Measurements from ENCODE around the gene PAPSS1.

PAPSS1 gene

GRCh38 chr4:107718351-107718965 is 1.6 kb downstream of the PAPSS1 start:
- H3K27me3 ChIP-seq (ENCODE audit: insufficient read depth, poor library complexity, severe bottlenecking), result no peaks in the 10 kb centered on the region
- H3K4me3 ChIP-seq (replicated peaks; ENCODE audit: insufficient read depth, low read length), result peak overlapping the region; percentile 99
- peak; percentile 43 to 50 for DNase-seq (ENCODE audit: low read depth in 1 of 2, low spot score in 1 of 2)
- H3K27ac ChIP-seq (replicated peaks), result peak overlapping the region; percentile 16
- TF ChIP-seq SPI1 (IDR thresholded peaks at IDR 0.05; ENCODE audit: borderline replicate concordance, low read depth) (no peak), GABPA (IDR thresholded peaks at IDR 0.05; ENCODE audit: low read depth) (no peak), CTCF (IDR thresholded peaks at IDR 0.05; ENCODE audit: insufficient read depth, low read length) (no peak), POLR2AphosphoS5 (IDR thresholded peaks at IDR 0.05; ENCODE audit: low read depth) (no peak), REST (IDR thresholded peaks at IDR 0.05; ENCODE audit: insufficient replicate concordance, low read depth) (no peak)

- no peak for TF ChIP-seq REST (IDR thresholded peaks at IDR 0.05; ENCODE audit: insufficient replicate concordance, low read depth)
- no peak for TF ChIP-seq GABPA (IDR thresholded peaks at IDR 0.05; ENCODE audit: low read depth)
- no peak for TF ChIP-seq SPI1 (IDR thresholded peaks at IDR 0.05; ENCODE audit: borderline replicate concordance, low read depth)
- TF ChIP-seq POLR2AphosphoS5 (IDR thresholded peaks at IDR 0.05; ENCODE audit: low read depth), result no peak
- TF ChIP-seq CTCF (IDR thresholded peaks at IDR 0.05; ENCODE audit: insufficient read depth, low read length), result no peak
- Histone ChIP-seq H3K4me3 (replicated peaks; ENCODE audit: insufficient read depth, low read length) (no peak overlapping the region), H3K27me3 (ENCODE audit: insufficient read depth, poor library complexity, severe bottlenecking) (no peaks in the 10 kb centered on the region), H3K27ac (replicated peaks) (no peak overlapping the region)
- no peak for DNase-seq (ENCODE audit: low read depth in 1 of 2, low spot score in 1 of 2)
Observed at GRCh38 chr4:107714256-107714655, 5.8 kb downstream of the PAPSS1 start.

GRCh38 chr4:107712236-107712635 is 7.8 kb downstream of the PAPSS1 start:
- Histone ChIP-seq H3K27ac (replicated peaks) (no peak overlapping the region), H3K4me3 (replicated peaks; ENCODE audit: insufficient read depth, low read length) (no peak overlapping the region), H3K27me3 (ENCODE audit: insufficient read depth, poor library complexity, severe bottlenecking) (no peaks in the 10 kb centered on the region)
- TF ChIP-seq POLR2AphosphoS5 (IDR thresholded peaks at IDR 0.05; ENCODE audit: low read depth) (no peak), GABPA (IDR thresholded peaks at IDR 0.05; ENCODE audit: low read depth) (no peak), REST (IDR thresholded peaks at IDR 0.05; ENCODE audit: insufficient replicate concordance, low read depth) (no peak), CTCF (IDR thresholded peaks at IDR 0.05; ENCODE audit: insufficient read depth, low read length) (no peak), SPI1 (IDR thresholded peaks at IDR 0.05; ENCODE audit: borderline replicate concordance, low read depth) (no peak)
- no peak for DNase-seq (ENCODE audit: low read depth in 1 of 2, low spot score in 1 of 2)
